HCT116 (cell line): ENCODE data around the gene PRKAR1A. TPM values are rescaled to one million over a fixed set of nuclear protein-coding genes. Genes with fewer than 3 reads are reported as not detected.

Source experiments
- ATAC-seq: fragments of 200-7000 bp; cut with Tn5 transposase; 2 replicates; pipeline ENCODE4 v1.9.1; 2020; ENCODE audit warnings: mild to moderate bottlenecking, moderate library complexity
- BruUV-seq: library from RNA; stranded (reverse); fragments of 400-500 nt; replicated peaks from 2 replicates; lab custom pipeline; 2021; lab: Mats Ljungman, UMichigan
- CTCF ChIA-PET: fragments of 300-600 bp; sonication (Branson Sonifier 250); formaldehyde crosslinking; loops from one replicate; lab custom pipeline; 2021; ENCODE audit warnings: antibody characterized with exemption; lab: Charles Lee
- POLR2A ChIA-PET: fragments of 300-600, 350-600 bp; sonication (Branson Sonifier 250); formaldehyde crosslinking; loops from one replicate; lab custom pipeline; 2021; ENCODE audit warnings: antibody characterized with exemption; lab: Charles Lee
- RAD21 ChIA-PET, 2 experiments: fragments of 300-600 bp; sonication (Branson Sonifier 250); formaldehyde crosslinking; loops; one replicate each; lab custom pipeline; 2023; ENCODE audit warnings: low total read pairs in 2 of 2; ENCODE audit not compliant: uncharacterized antibody in 2 of 2, unreplicated experiment in 2 of 2, low non-redundant PET in 1 of 2; lab: Charles Lee
- DNase-seq: peaks from one replicate; pipeline ENCODE4 v3.0.0-alpha.2; 2010; ENCODE audit warnings: low read depth, low spot score
- H2AFZ ChIP-seq: fragments of 200-600 bp; shearing (Covaris generic), sonication (generic); 2 replicates; pipeline ENCODE4 v1.6.1; 2017; ENCODE audit warnings: low read depth, mixed run types, mixed read lengths, antibody characterized with exemption, low read length; ENCODE audit not compliant: poor library complexity, severe bottlenecking
- H3K27ac ChIP-seq: 2 replicates; pipeline ENCODE4 v1.5.1; 2012; ENCODE audit warnings: low read depth, low read length
- H3K27me3 ChIP-seq: fragments of 200-600 bp; sonication (generic); 2 replicates; pipeline ENCODE4 v1.6.1; 2016; ENCODE audit warnings: mixed run types, low read length, mixed read lengths; ENCODE audit not compliant: insufficient read depth
- H3K36me3 ChIP-seq, 2 experiments: fragments of 200-500 bp in 1 of 2; fragments of 200-600 bp in 1 of 2; sonication (Bioruptor generic) in 1 of 2; sonication (generic) in 1 of 2; 2 replicates each; pipeline versions ENCODE4 v1.5.1 to v1.6.1; 2014 to 2016; ENCODE audit warnings: low read length in 2 of 2, inconsistent platforms in 1 of 2, mixed read lengths in 1 of 2, mixed run types in 1 of 2; ENCODE audit not compliant: insufficient read depth in 2 of 2, control insufficient read depth in 1 of 2
- H3K4me1 ChIP-seq, 2 experiments: fragments of 200-600 bp in 1 of 2; sonication (generic) in 1 of 2; 2 replicates each; pipeline versions ENCODE4 v1.5.1 to v1.6.1; 2012 to 2017; ENCODE audit warnings: low read length in 2 of 2, inconsistent platforms in 1 of 2, mild to moderate bottlenecking in 1 of 2, mixed read lengths in 1 of 2, mixed run types in 1 of 2, moderate library complexity in 1 of 2; ENCODE audit not compliant: insufficient read depth in 2 of 2, control insufficient read depth in 1 of 2
- H3K4me2 ChIP-seq: fragments of 200-600 bp; sonication (generic); 2 replicates; pipeline ENCODE4 v1.6.1; 2017; ENCODE audit warnings: mixed run types, low read length, mixed read lengths
- H3K4me3 ChIP-seq, 2 experiments: fragments of 200-600 bp in 1 of 2; sonication (generic) in 1 of 2; replicated peaks in 1 of 2; 2 replicates each; pipeline ENCODE4 v1.5.1; 2011 to 2016; ENCODE audit warnings: low read length in 2 of 2, control low read depth in 1 of 2, low read depth in 1 of 2, mild to moderate bottlenecking in 1 of 2, mixed read lengths in 1 of 2, mixed run types in 1 of 2
- H3K79me2 ChIP-seq: fragments of 200-600 bp; sonication (generic); 2 replicates; pipeline ENCODE4 v1.6.1; 2017; ENCODE audit warnings: mild to moderate bottlenecking, mixed run types, low read length, moderate library complexity, mixed read lengths; ENCODE audit not compliant: insufficient read depth
- H3K9ac ChIP-seq: fragments of 200-600 bp; sonication (generic); 2 replicates; pipeline ENCODE4 v1.6.1; 2016; ENCODE audit warnings: low read length, mixed read lengths
- H3K9me2 ChIP-seq: fragments of 200-600 bp; sonication (generic), shearing (Covaris generic); 2 replicates; pipeline ENCODE4 v1.6.1; 2017; ENCODE audit warnings: mixed run types, mild to moderate bottlenecking, moderate library complexity; ENCODE audit not compliant: insufficient read depth
- H3K9me3 ChIP-seq, 2 experiments: fragments of 200-500 bp in 1 of 2; fragments of 200-600 bp in 1 of 2; sonication (Bioruptor generic) in 1 of 2; sonication (generic) in 1 of 2; 2 replicates each; pipeline ENCODE4 v1.6.1; 2014 to 2017; ENCODE audit warnings: low read length in 2 of 2, mixed read lengths in 2 of 2, inconsistent platforms in 1 of 2, low read depth in 1 of 2, mild to moderate bottlenecking in 1 of 2, mixed run types in 1 of 2, moderate library complexity in 1 of 2; ENCODE audit not compliant: control insufficient read depth in 1 of 2, insufficient read depth in 1 of 2
- H4K20me1 ChIP-seq: fragments of 200-600 bp; sonication (generic), shearing (Covaris generic); 2 replicates; pipeline ENCODE4 v1.6.1; 2017; ENCODE audit warnings: mixed run types, mild to moderate bottlenecking, moderate library complexity; ENCODE audit not compliant: insufficient read depth
- EGR1 ChIP-seq: IDR thresholded peaks from 2 replicates; pipeline ENCODE4 v1.6.1; 2012; ENCODE audit warnings: low read depth
- ELF1 ChIP-seq: IDR thresholded peaks from 2 replicates; pipeline ENCODE4 v1.6.1; 2012; ENCODE audit warnings: low read depth, borderline replicate concordance
- EZH2 ChIP-seq: fragments of 200-600 bp; sonication (generic); IDR thresholded peaks from 2 replicates; pipeline ENCODE4 v1.6.1; 2017; ENCODE audit warnings: antibody characterized with exemption, mixed run types
- EZH2phosphoT487 ChIP-seq: fragments of 200-600 bp; IDR thresholded peaks from 2 replicates; pipeline ENCODE4 v1.6.1; 2018; ENCODE audit warnings: antibody characterized with exemption, borderline replicate concordance
- POLR2A ChIP-seq: IDR thresholded peaks from 2 replicates; pipeline ENCODE4 v1.7.0; 2011; ENCODE audit warnings: borderline replicate concordance; ENCODE audit not compliant: insufficient read depth, insufficient read length; ENCODE audit errors: extremely low read depth
- POLR2AphosphoS5 ChIP-seq: IDR thresholded peaks from 2 replicates; pipeline ENCODE4 v1.6.1; 2011; ENCODE audit warnings: mild to moderate bottlenecking, low read depth, low read length, moderate library complexity
- RAD21 ChIP-seq: IDR thresholded peaks from 2 replicates; pipeline ENCODE4 v1.6.1; 2012; ENCODE audit warnings: low read depth, mild to moderate bottlenecking
- SIN3A ChIP-seq: IDR thresholded peaks from 2 replicates; pipeline ENCODE4 v1.6.1; 2012; ENCODE audit warnings: low read depth
- SP1 ChIP-seq: IDR thresholded peaks from 2 replicates; pipeline ENCODE4 v1.6.1; 2012; ENCODE audit warnings: low read depth
- SRF ChIP-seq: IDR thresholded peaks from 2 replicates; pipeline ENCODE4 v1.6.1; 2012; ENCODE audit warnings: low read depth
- YY1 ChIP-seq: IDR thresholded peaks from 2 replicates; pipeline ENCODE4 v1.6.1; 2011; ENCODE audit warnings: low read length, low read depth, moderate library complexity, mild to moderate bottlenecking; ENCODE audit not compliant: insufficient replicate concordance; ENCODE audit errors: extremely low read depth
- ZBTB33 ChIP-seq: IDR thresholded peaks from 2 replicates; pipeline ENCODE4 v1.6.1; 2011; ENCODE audit warnings: mild to moderate bottlenecking, low read length, moderate library complexity; ENCODE audit not compliant: insufficient replicate concordance; ENCODE audit errors: extremely low read depth
- ZFX ChIP-seq: fragments of 450-650 bp; IDR thresholded peaks from 2 replicates; pipeline ENCODE4 v1.6.1; 2017
- ZNF274 ChIP-seq: fragments of 200-500 bp; sonication (Bioruptor generic); IDR thresholded peaks from 2 replicates; pipeline ENCODE4 v1.6.1; 2014; ENCODE audit warnings: mild to moderate bottlenecking, low read depth, low read length, inconsistent platforms
- intact Hi-C: fragments of 100-400 bp; cut with micrococcal nuclease; formaldehyde crosslinking; loops from 2 replicates; pipeline ENCODE4 v1.10.0; 2022
- total RNA-seq: library from RNA; stranded (reverse); gene quantifications from one replicate; pipeline ENCODE4 v1.2.1, GENCODE V29; 2021; ENCODE audit not compliant: unreplicated experiment

Gene PRKAR1A
- total RNA-seq, 1 experiment from 2014 or later = 295 TPM

- peaks cover 17% of the 10 kb centered on the region for H3K27me3 ChIP-seq
- intact Hi-C loops = no loop called here
- H3K4me1 ChIP-seq = no peaks in the 10 kb centered on the region
- ChIA-PET RAD21 (no interaction called here), POLR2A (no interaction called here), CTCF (no interaction called here)
- no peaks in the 10 kb centered on the region for H3K9me3 ChIP-seq
- no peak overlapping the region for H3K4me2 ChIP-seq
- ATAC-seq = no peak
- H3K79me2 ChIP-seq = no peaks in the 10 kb centered on the region
- no peak for DNase-seq
- H3K4me3 ChIP-seq = no peak overlapping the region
- TF ChIP-seq YY1 = no peak
- no peak for TF ChIP-seq POLR2A
- TF ChIP-seq EGR1 = no peak
- no peak for TF ChIP-seq SP1
- TF ChIP-seq ZBTB33 = no peak
- TF ChIP-seq ELF1 = no peak
- TF ChIP-seq ZFX = no peak
- no peak for TF ChIP-seq SIN3A
- TF ChIP-seq SRF = no peak
- no peak for TF ChIP-seq POLR2AphosphoS5
- TF ChIP-seq EZH2 = no peak
- TF ChIP-seq EZH2phosphoT487 = no peak
- no peak for TF ChIP-seq ZNF274
- no peak for TF ChIP-seq RAD21
- H3K9ac ChIP-seq = no peak overlapping the region
- no peaks in the 10 kb centered on the region for H3K36me3 ChIP-seq
- no peak overlapping the region for H3K27ac ChIP-seq
- no TSS peak for BruUV-seq
- H3K9me2 ChIP-seq = no peaks in the 10 kb centered on the region
- no peak overlapping the region for H2AFZ ChIP-seq
- H4K20me1 ChIP-seq = no peaks in the 10 kb centered on the region
Measured at GRCh38 chr17:68484458-68484857, 27.8 kb upstream of the PRKAR1A start.
